Mucosa of stomach (tissue), 1 donor: ENCODE results near the gene DTL.

Source experiments
- H3K27me3 ChIP-seq: one replicate; pipeline ENCODE4 v1.7.0; 2013; ENCODE audit warnings: mild to moderate bottlenecking, low read length; ENCODE audit not compliant: control insufficient read depth, insufficient read depth
- H3K36me3 ChIP-seq: one replicate; pipeline ENCODE4 v1.7.0; 2013; ENCODE audit warnings: low read length; ENCODE audit not compliant: control insufficient read depth, insufficient read depth
- H3K4me1 ChIP-seq: one replicate; pipeline ENCODE4 v1.7.0; 2013; ENCODE audit warnings: mild to moderate bottlenecking, low read length; ENCODE audit not compliant: control insufficient read depth, insufficient read depth
- H3K4me3 ChIP-seq: one replicate; pipeline ENCODE4 v1.7.0; 2013; ENCODE audit warnings: low read length
- H3K9ac ChIP-seq: one replicate; pipeline ENCODE4 v1.7.0; 2013; ENCODE audit warnings: mild to moderate bottlenecking, low read length, moderate library complexity
- H3K9me3 ChIP-seq: one replicate; pipeline ENCODE4 v1.7.0; 2013; ENCODE audit warnings: mild to moderate bottlenecking, low read length, moderate library complexity; ENCODE audit not compliant: control insufficient read depth
- donor health status: Pancreatic carcinoma.

The DTL gene

GRCh38 chr1:212074856-212075255, 39.3 kb downstream of the DTL start:
- no peak overlapping the region for H3K4me3 ChIP-seq
- no peak overlapping the region for H3K9ac ChIP-seq
- no peaks in the 10 kb centered on the region for H3K27me3 ChIP-seq
- no peaks in the 10 kb centered on the region for H3K36me3 ChIP-seq
- peaks cover 9% of the 10 kb centered on the region for H3K4me1 ChIP-seq
- no peaks in the 10 kb centered on the region for H3K9me3 ChIP-seq

DNA sequence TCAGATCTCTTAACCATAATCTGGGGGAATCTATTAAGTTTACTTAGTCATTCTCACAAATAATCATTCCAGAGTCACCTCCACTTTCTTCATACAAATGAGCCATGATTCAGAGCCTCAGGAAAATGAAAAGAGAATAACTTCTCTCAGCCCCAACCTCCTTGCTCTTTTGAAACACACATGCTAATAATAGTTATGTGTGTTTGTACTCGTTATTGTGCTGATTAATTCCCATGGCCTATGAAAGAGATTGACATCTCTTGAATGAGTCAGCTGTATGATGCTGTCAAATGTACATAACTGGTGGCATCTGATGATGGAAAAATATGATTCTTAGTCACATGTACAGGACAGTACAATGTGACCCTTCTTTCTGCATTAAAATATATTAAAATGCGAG, 41.5 kb downstream of the DTL start:
- H3K9ac ChIP-seq: no peak overlapping the region
- no peak overlapping the region for H3K4me3 ChIP-seq
- H3K36me3 ChIP-seq: no peaks in the 10 kb centered on the region
- H3K9me3 ChIP-seq: no peaks in the 10 kb centered on the region
- H3K27me3 ChIP-seq: no peaks in the 10 kb centered on the region
- peaks cover 4% of the 10 kb centered on the region for H3K4me1 ChIP-seq

GRCh38 chr1:212078826-212079225, 43.3 kb downstream of the DTL start:
- Histone ChIP-seq H3K4me3 (no peak overlapping the region), H3K27me3 (no peaks in the 10 kb centered on the region), H3K4me1 (no peaks in the 10 kb centered on the region), H3K9ac (no peak overlapping the region), H3K9me3 (no peaks in the 10 kb centered on the region), H3K36me3 (no peaks in the 10 kb centered on the region)

- Histone ChIP-seq H3K4me3 (no peak overlapping the region), H3K27me3 (no peaks in the 10 kb centered on the region), H3K36me3 (no peaks in the 10 kb centered on the region), H3K9me3 (no peaks in the 10 kb centered on the region), H3K9ac (no peak overlapping the region), H3K4me1 (no peaks in the 10 kb centered on the region)
Measured at GRCh38 chr1:212082765-212083406, 47.3 kb downstream of the DTL start.

DNA sequence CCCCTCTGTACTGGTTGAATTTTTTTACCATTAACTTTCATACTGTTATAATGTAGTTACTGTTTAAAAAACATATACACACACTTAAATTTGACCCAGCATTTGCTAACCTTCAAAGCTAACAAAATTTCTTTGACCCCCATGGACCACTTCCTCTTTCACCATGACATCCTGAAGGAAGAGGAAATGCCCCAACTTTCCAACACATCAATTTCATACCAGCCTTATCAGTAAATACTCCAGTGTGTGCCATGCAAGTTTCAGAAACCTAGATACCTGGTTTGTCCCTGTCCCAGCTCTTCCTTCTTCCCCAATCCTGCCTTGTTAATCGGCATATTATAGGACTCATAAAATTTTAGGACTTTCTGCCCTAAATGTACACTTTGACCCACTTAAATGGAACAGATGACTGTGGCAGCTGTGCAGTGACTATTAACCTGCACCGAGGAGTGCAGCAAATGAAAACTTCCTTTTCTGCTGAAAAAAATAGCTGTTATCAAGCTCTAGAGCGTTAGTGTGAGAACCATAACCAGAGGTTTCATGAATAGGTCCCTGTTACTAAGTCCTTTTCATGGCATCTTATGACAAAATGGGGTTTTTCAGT, 54.1 kb downstream of the DTL start:
- H3K4me3 ChIP-seq: no peak overlapping the region
- H3K9me3 ChIP-seq: no peaks in the 10 kb centered on the region
- no peaks in the 10 kb centered on the region for H3K27me3 ChIP-seq
- H3K36me3 ChIP-seq: no peaks in the 10 kb centered on the region
- no peak overlapping the region for H3K9ac ChIP-seq
- H3K4me1 ChIP-seq: no peaks in the 10 kb centered on the region

GRCh38 chr1:212091438-212092121, 56.0 kb downstream of the DTL start:
- no peaks in the 10 kb centered on the region for H3K36me3 ChIP-seq
- no peak overlapping the region for H3K9ac ChIP-seq
- no peak overlapping the region for H3K4me3 ChIP-seq
- H3K9me3 ChIP-seq: no peaks in the 10 kb centered on the region
- H3K27me3 ChIP-seq: no peaks in the 10 kb centered on the region
- H3K4me1 ChIP-seq: no peaks in the 10 kb centered on the region

- no peaks in the 10 kb centered on the region for H3K27me3 ChIP-seq
- no peak overlapping the region for H3K9ac ChIP-seq
- no peaks in the 10 kb centered on the region for H3K9me3 ChIP-seq
- no peak overlapping the region for H3K4me3 ChIP-seq
- no peaks in the 10 kb centered on the region for H3K4me1 ChIP-seq
- H3K36me3 ChIP-seq: no peaks in the 10 kb centered on the region
Measured at GRCh38 chr1:212097360-212097759, 61.8 kb downstream of the DTL start.

DNA sequence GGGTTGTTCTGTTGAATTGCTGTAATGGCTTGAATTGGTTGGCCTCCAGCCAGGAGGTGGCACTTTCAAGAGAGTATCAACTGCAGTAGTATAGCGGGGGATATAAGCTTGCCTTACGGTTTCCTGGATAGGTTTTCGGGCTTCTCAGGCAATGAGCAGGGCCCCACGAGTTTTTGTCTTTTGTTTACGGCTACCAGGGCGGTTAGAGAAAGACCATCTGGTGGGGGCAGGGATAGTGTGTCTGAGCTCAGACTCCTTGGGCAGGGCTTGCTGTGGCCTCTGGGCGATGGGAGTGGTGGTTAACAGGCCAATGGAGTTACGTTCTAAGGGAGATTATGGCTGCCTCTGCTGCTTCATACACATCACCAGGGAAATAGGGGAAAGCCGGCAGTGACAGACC, 62.8 kb downstream of the DTL start:
- H3K4me1 ChIP-seq: no peaks in the 10 kb centered on the region
- H3K36me3 ChIP-seq: no peaks in the 10 kb centered on the region
- H3K4me3 ChIP-seq: no peak overlapping the region
- no peaks in the 10 kb centered on the region for H3K27me3 ChIP-seq
- no peak overlapping the region for H3K9ac ChIP-seq
- H3K9me3 ChIP-seq: no peaks in the 10 kb centered on the region

DNA sequence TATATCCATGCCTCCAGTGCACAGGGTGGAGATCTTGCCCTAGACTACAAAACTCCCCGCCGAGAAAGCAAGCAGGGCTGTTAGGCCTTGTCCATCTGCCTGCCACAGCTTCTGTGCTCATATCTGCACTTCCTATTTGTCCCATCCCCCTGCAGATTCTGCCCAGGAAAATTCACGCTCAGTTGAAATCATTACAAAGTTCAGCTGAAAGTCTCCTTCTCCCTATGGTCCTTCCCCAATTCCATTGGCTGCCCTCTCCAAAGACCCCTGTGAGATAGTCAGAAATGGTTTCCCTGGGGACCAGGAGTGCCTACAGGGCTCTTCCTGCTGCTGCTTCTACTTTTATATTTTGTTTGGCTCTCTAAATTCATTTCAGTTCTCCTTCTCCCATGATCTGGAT, 63.2 kb downstream of the DTL start:
- Histone ChIP-seq H3K9ac (no peak overlapping the region), H3K4me3 (no peak overlapping the region), H3K9me3 (no peaks in the 10 kb centered on the region), H3K27me3 (no peaks in the 10 kb centered on the region), H3K4me1 (no peaks in the 10 kb centered on the region), H3K36me3 (no peaks in the 10 kb centered on the region)

GRCh38 chr1:212101251-212101650, 65.7 kb downstream of the DTL start:
- Histone ChIP-seq H3K36me3 (no peaks in the 10 kb centered on the region), H3K4me1 (peaks cover 10% of the 10 kb centered on the region), H3K9me3 (no peaks in the 10 kb centered on the region), H3K4me3 (no peak overlapping the region), H3K9ac (no peak overlapping the region), H3K27me3 (no peaks in the 10 kb centered on the region)

DNA sequence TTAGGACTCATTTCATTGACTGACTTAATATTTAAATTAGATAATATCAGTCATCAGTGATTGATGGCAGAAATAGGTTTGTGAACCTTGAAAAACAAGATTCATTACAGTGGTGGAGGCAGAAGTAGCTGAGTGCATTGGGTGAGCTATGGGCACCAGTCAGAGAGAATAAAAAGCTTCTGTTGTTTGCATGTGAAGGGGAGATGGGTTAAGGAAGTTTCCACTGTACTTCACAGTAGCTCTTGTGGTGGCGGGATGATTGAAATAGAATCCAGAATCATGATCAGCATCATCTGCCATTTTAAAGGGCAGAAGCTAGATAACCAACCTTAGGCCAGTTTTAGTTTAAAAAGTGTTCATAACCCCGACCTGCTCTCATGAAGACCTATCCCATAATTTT, 66.2 kb downstream of the DTL start:
- no peaks in the 10 kb centered on the region for H3K27me3 ChIP-seq
- no peak overlapping the region for H3K4me3 ChIP-seq
- no peaks in the 10 kb centered on the region for H3K36me3 ChIP-seq
- H3K9me3 ChIP-seq: no peaks in the 10 kb centered on the region
- H3K9ac ChIP-seq: no peak overlapping the region
- H3K4me1 ChIP-seq: peaks cover 10% of the 10 kb centered on the region

DNA sequence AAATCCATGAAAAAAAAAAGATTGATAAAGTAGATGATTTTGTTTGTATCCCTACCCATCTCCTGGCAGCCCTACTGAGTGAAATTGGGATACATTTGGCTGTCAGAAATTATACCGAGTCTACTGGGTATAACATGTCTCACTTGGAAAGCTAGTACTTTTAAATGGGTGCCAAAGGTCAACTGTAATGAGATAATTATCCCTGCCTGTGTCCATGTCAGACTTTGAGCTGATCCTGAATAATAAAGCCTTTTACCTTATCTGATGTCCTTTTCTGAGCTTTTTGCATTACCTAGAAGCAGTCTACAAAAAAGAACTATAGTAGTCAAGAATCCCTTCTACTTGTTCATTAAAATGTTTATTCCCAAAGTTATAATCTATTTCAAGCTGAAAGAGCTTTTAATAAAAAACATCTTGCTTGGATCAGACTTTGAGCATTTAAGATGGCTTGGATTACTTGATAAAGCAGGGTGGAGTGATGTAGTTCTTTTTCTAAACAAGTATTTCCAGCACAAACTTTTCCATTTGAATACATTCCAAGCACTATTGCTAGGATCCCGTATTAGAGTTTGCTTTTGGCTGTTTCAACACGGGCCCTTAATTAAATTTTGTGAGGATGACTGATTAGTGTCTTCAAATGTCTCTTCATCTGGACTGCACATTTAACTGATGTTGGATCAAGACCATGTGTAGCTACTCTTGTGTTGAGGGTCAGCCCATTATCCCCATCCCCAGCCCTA, 69.2 kb downstream of the DTL start:
- H3K9ac ChIP-seq: no peak overlapping the region
- H3K9me3 ChIP-seq: no peaks in the 10 kb centered on the region
- no peaks in the 10 kb centered on the region for H3K36me3 ChIP-seq
- H3K4me1 ChIP-seq: peaks cover 28% of the 10 kb centered on the region
- no peak overlapping the region for H3K4me3 ChIP-seq
- no peaks in the 10 kb centered on the region for H3K27me3 ChIP-seq
